K562 (cell line): Measurements from ENCODE around the gene AKT1. TPM values are rescaled to one million over a fixed set of nuclear protein-coding genes. Genes with fewer than 3 reads are reported as not detected.

ENCODE experiments used
- EZH2 ChIP-seq: IDR thresholded peaks from 2 replicates; pipeline ENCODE4 v1.6.1; 2012; ENCODE audit warnings: low read depth, mild to moderate bottlenecking, inconsistent platforms, low read length, borderline replicate concordance
- NFYB ChIP-seq: IDR thresholded peaks from 2 replicates; pipeline ENCODE4 v1.6.1; 2011; ENCODE audit warnings: mild to moderate bottlenecking, moderate library complexity; ENCODE audit not compliant: insufficient read length; ENCODE audit errors: extremely low read depth
- REST ChIP-seq, 2 experiments: fragments of 450-650 bp; formaldehyde crosslinking in 1 of 2; IDR thresholded peaks; 2 replicates each; pipeline versions ENCODE4 v1.4.0 to v1.6.1; 2014 to 2020; ENCODE audit warnings: mild to moderate bottlenecking in 2 of 2, borderline replicate concordance in 1 of 2, low read depth in 1 of 2
- TCF7 ChIP-seq: sonication (generic); IDR thresholded peaks from 2 replicates; pipeline ENCODE4 v1.6.1; 2016; ENCODE audit warnings: antibody characterized with exemption, borderline replicate concordance
- USF2 ChIP-seq: sonication (generic); formaldehyde crosslinking; IDR thresholded peaks from 2 replicates; pipeline ENCODE4 v1.5.0; 2020; ENCODE audit warnings: missing genetic modification reagents
- ZBTB11 ChIP-seq, 3 experiments: fragments of 200-800 bp in 1 of 3; fragments of 250-450 bp in 1 of 3; fragments of 450-650 bp in 1 of 3; sonication (Bioruptor Pico) in 1 of 3; sonication (Bioruptor generic) in 1 of 3; formaldehyde crosslinking in 1 of 3; IDR thresholded peaks; 2 replicates each; pipeline versions ENCODE4 v1.6.1 to v1.8.0; 2016 to 2022; ENCODE audit warnings: mild to moderate bottlenecking in 2 of 3, missing genetic modification characterization in 2 of 3, missing compliant biosample characterization in 1 of 3, moderate library complexity in 1 of 3
- ZNF239 ChIP-seq: fragments of 250-450 bp; sonication (Bioruptor Pico); IDR thresholded peaks from 2 replicates; pipeline ENCODE4 v1.4.0; 2020; ENCODE audit warnings: mild to moderate bottlenecking
- ZZZ3 ChIP-seq: fragments of 450-650 bp; IDR thresholded peaks from 2 replicates; pipeline ENCODE4 v1.6.1; 2016; ENCODE audit warnings: antibody characterized with exemption, mild to moderate bottlenecking, moderate library complexity
- polyA plus RNA-seq, 8 experiments: library from polyadenylated mRNA; depleted of rRNA in 4 of 8; stranded (reverse) in 5 of 8; unstranded in 3 of 8; fragments of >200 nt; fragmentation: Nextera tagmentation in 2 of 8; fragmentation: Illumina TruSeq in 1 of 8; extraction: Ambion mirVana in 2 of 8; extraction: Trizol in 1 of 8; gene quantifications; 2 replicates each; pipeline versions ENCODE4 v1.2.1 to v1.2.3, GENCODE V29; 2011 to 2014; ENCODE audit warnings: inconsistent platforms in 1 of 8, missing spikeins in 1 of 8
- total RNA-seq, 7 experiments: library from RNA; depleted of rRNA in 6 of 7; stranded (reverse); fragments of >200 nt in 6 of 7; fragmentation: Illumina TruSeq in 2 of 7; extraction: Trizol in 2 of 7; gene quantifications; 2 replicates each; pipeline versions ENCODE4 v1.2.1 to v1.2.3, GENCODE V29; 2011 to 2021; ENCODE audit warnings: low replicate concordance in 1 of 7

Gene AKT1
- total and polyA plus RNA-seq, 9 of the 15 experiments (the other 6 are each of a cell fraction or from before 2014, with no cell fraction given), result 0.49 to 132 (median 75.1) TPM

- TF ChIP-seq ZBTB11 (CRISPR knock-in tag; IDR thresholded peaks at IDR 0.05) (no peak), ZNF239 (CRISPR knock-in tag) (no peak), REST (IDR thresholded peaks at IDR 0.05; ENCODE audit: borderline replicate concordance) (no peak), REST (CRISPR knock-in tag; IDR thresholded peaks at IDR 0.05; ENCODE audit: low read depth) (no peak), TCF7 (no peak), NFYB (no peak), USF2 (no peak), EZH2 (no peak), ZZZ3 (no peak)
These were observed 15.0 kb downstream of the AKT1 start (continued) for GRCh38 chr14:104780513-104781030.
